GM18498 (cell line): ENCODE results near the gene CNTN5.
A peak's percentile ranks its signal among the peaks of the same experiment; 100 is the strongest.

Source experiments
- ATAC-seq: cut with Tn5 transposase; IDR thresholded peaks from one replicate; pipeline ENCODE4 v1.9.1; 2021; ENCODE audit warnings: mild to moderate bottlenecking, moderate library complexity; ENCODE audit not compliant: unreplicated experiment

Gene CNTN5

DNA sequence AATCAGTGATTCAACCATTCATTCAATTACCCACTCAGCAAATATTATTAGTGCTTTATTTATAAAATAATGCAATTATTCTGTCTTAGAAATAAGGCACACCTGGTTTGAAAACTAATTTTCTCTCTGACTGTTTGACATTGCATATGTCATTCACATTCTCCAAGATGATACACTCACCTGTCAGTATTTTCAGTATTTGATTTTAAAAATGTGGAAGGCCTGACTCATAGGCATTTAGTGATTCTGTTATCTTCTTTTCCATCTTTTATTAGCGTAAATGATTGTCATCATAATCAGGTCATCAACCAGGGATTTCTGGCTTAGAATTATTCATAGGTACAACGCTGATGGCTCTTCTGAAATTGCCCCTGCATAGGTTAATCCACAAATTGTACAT, 480.9 kb downstream of the CNTN5 start:
- ATAC-seq, result no peak

DNA sequence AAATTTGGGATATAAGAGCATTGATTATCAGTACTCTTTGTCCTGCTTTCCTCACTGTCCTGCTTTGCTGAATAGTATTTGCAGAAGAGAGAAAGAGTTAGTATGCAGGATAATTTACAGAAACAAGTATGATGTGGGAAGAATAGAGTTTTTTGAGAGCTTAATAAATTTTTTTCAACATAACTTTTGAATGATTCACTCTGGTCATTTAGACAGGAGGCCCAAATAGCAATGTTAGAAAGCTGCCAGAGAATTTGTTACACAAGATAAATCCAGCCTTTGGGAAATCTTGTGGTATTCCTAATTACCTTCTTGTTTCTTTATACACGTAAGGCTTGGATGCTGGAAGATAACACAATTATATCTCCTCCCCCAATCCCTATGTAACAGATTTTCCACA, 484.6 kb downstream of the CNTN5 start:
- ATAC-seq, result no peak

DNA sequence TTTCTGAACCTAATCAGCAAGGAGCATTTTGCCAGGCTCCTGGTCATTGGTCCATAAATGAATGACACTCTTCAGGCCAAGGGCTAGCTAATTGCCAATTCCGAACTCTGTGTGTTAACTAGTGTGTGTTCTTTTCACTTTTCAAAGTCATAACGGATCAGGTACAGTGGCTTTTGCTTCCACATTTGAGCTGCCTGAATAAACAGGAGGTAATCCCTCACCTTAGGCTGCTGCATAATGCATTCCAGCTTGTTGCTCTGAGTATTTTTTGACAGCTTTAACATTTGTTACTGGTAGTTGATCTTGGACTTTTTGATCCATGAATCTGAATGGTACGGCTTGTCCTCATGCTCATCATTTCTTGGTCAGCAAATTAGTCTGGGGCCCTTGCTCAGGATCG, 485.1 kb downstream of the CNTN5 start:
- ATAC-seq, result no peak

DNA sequence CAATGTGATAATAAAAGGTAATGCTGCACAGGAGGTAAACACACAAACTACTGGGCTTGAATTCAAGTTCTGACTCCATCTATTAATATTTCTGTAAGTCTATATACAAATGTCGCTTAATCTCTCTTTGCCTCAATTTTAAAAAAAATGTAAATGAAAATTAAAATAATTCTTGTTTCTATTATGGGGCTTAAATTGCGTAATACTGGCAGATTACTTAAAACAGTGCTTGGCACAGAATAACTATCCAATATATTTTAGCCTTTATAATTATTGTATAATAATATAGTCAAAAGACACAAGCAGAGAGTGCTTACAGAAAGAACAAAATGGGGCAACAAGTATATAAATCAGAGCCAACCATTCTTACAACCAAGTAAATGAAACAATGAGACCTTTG, 489.1 kb downstream of the CNTN5 start:
- no peak for ATAC-seq

DNA sequence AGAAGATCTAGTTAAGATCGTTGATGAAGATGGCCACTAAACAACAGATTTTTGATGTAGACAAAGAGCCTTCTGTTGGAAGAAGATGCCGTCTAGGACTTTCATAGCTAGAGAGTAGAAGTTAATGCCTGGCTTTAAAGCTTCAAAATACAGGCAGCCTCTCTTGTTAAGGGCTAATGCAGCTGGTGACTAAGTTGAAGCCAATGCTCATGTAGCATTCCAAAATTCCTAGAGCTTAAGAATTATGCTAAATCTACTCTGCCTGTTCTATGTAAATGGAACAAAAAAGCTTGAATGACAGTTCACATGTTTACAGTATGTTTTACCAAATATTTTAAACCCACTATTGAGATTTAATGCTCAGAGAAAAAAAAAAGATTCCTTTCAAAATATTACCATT, 492.6 kb downstream of the CNTN5 start:
- no peak for ATAC-seq

DNA sequence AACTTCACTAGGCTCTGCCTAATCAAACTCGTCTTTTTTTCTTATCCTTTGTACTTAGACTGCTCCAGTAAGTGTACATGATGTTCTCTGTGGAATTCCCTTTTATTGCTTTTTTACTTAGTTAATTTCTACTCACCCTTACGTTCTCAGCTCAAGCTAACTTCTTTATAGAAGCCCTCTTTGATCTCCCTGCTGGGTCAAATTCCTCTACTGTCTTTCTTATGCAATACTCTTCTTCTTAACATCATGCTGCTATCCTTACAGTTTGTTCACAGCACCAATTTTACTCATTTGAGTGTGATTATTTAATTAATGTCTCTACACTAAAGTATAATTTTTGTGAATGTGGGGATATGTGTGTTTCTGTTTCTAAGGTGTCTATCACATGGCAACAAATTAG, 498.3 kb downstream of the CNTN5 start:
- ATAC-seq, result no peak

DNA sequence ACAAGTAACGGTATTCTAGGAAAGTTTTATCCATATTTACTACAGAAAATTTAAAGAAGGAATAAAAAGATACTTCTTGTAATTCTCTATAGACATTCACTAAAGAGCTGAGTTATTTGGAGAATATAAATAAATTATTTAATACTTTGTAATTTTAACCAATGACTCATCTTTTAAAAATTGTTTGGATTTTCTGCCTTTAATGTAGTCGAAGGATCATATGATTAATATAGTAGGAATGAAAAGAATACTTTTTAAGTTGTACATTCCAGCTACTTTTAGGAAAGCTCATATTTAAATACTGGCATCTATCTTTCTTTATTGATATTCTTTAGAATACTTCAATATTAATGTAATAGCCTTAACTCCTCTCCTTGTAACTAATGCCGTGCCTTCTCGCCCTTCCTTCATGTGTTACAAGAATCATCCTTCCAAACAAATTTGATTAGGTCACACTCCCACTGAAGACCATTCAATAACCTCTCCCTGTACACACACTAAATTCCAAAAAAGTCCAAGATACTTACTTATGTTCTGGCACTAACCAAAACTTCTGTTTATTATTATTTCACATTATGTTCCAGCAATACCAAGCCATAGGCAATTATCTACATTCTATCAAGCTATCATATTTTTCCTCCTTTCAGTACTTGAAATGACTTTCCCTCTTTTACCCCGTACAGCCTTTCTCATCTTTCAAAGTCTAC, 501.9 kb downstream of the CNTN5 start:
- ATAC-seq, result no peak

DNA sequence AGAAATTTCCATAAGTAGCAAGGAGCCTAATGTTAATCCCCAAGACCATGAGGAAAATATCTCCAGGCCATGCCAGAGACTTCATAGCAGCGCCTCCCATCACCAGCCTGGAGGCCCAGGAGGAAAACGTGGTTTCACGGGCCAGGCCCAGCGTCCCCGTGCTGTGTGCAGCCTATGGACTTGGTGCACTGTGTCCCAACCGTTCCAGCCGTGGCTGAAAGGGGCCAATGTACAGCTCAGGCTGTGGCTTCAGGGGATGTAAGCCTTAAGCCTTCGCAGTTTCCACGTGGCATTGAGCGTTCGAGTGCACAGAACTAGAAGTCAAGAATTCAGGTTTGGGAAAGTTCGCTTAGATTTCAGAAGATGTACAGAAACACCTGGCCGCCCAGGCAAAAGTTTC, 510.7 kb downstream of the CNTN5 start:
- ATAC-seq, result no peak

DNA sequence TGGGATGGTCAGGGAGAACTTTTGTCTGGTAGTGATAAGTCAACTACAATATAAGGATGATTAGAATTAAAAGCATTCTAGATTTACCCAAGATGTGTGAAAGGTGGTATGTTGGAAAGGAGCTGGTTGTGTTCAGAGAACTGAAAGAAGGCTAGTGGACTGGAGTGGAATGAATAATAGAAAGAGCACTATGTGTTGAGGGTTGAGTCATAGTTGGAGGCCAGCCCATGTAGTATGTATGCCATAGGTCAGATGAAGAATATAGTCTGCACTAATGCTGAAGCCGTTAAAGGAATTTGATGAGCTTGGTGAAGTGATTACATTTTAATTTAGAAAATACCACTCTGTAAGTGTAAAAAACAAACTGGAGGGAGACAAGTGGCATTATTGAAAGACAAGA, 514.1 kb downstream of the CNTN5 start:
- ATAC-seq, result peak; percentile 70

DNA sequence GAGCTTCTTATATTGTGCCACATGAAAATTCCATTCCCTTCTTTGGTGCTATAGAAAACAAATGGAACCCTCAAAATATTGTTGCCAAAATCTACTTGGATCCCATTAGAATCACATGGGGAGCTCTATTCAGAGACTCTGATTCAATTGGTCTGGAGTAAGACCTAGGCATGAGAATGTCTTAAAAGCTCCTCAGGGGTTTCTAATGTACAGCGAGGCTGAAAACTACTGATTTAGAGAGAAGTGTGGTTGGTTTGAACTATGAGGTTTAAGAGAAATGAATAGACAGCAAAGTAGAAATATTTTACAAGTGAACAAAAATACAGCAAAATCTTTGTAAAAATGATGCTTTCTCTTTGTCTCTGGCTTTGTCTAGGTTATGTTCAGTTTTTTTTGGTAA, 514.7 kb downstream of the CNTN5 start:
- ATAC-seq, result peak; percentile 60

DNA sequence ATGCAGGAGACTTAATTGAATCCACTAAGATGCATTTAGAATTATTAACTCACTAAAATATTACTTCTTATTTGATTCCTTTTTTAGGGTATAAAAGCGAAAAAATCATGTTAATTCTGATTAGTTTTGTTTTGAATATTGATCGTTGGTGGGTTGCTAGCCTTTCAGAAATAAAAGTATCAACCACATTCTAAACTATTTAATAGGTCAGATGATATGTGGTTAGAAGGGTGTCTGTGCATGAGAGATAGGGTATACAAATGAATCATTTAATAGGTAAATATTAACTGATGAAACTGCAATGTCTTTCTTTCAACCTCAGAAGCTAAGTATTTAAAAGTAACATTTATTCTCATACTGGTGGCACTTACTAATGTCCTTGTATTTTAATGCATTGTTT, 515.1 kb downstream of the CNTN5 start:
- ATAC-seq, result peak; percentile 72

DNA sequence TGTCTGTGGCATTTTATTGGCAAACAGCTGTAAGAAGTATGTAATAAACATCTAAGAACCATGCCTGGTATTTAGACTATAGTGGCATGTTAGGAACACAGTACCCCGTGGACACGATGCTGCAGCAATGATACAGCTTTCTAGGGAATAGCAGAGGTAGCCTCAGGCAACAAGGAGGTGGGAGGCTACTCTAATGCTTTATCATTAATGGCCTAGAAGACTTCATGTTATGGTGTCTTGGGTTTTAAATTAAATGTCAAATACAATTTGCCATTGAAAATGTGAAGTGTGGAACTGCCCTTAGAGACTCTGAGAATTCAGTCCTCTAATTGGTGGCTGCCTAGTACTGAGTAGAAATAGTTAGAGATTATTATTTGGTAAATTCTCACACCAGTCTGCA, 516.9 kb downstream of the CNTN5 start:
- no peak for ATAC-seq

DNA sequence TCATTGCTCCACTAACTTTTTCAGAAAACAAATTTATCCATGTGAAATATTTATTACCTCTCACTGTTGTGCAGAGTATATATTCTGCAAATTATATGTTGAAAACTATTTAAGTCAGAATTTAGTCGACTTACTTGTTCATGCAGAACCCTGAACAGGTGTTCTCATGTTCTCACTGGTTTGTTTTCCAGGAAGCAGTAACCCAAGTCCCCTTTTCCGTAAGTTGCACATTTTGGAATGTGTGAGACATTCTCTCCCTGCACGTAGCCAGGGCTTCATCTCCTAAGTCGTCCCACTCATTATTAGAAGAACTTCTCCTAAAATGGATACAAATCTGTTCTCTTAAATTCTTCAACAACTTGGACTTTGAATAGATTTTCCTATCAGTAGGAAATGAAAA, 524.9 kb downstream of the CNTN5 start:
- no peak for ATAC-seq

DNA sequence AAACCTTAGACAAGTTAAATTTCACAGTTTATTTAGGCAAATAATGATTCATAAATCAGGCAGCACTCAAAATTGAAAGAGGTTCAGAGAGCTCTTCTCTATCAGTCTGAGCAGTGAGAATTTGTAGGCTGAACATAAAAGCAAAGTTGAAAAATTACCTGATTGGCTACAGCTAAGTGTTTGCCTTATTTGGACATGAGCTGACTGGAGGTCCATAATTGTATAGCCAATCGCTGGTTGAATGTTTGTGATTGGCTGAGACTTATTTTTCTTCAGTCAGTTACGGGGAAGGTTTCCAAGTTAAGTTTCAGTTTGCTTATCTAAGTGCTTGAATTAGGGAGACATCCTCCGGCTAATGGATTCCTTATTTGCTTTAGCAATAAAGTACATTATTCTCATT, 527.5 kb downstream of the CNTN5 start:
- no peak for ATAC-seq

DNA sequence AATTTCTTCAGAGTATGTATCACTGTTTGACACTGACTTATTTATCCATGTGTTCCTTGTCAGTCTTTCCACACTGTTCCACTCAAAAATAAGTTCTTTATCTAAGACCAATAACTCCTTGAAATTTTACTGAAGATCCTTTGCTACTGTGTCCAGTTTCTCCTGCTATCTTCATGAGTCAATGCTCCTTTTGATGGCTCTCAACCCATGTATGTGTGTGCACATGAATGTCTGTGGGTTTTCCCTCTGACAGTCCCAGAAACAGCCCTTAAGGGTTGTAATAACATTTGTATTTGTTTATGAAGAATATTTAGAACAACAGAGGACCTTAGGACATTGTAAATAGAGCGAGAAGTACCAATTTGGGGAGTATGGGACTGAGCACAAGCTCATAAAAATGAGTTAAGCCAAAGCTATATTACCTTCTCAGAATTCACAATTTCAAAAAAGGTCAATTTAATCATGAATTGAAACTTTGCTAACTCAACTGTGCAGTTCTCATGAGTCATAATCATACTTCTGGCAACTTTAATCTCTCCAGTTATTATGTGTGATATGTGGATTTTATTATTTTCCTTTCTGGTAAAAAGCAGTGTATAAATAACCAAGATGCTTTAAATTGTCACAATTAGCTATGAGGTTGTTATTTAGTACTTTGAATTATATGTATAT, 533.6 kb downstream of the CNTN5 start:
- no peak for ATAC-seq

DNA sequence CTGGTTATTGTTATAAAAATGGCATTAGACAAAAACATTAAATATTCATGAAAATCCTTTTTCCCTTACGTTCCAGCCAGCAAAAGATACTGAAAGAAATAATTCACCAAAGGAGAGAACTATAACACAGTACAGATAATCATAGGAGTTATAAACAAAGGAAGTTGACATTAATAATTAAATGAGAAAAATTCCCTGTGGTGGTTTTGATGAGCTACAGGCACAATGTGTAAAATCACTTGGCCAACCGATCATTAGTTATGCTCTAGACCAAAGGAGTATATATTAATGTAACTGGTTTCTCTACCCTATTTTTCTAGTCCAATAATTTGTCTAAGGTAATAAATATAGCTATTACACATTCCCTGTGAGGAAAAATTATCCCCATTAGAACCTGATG, 534.7 kb downstream of the CNTN5 start:
- no peak for ATAC-seq

DNA sequence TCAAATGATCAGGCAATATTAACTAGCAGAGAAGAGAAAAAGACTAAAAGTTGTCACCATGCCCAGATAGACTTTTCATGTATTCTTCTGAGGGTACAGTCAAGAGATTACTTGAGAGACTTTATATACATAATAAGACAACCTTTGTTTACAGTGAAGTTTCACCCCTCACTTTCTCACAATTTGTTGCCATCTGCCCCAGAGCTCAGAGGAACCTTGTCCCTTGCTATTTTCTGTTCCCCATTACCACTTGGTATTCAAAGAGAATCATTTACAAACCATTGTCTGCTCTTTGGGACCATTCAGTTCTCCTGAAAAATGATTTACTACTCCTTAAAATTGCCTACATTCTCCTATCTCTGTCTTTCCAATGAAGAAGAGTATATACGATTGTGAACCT, 544.6 kb downstream of the CNTN5 start:
- ATAC-seq, result peak; percentile 52

DNA sequence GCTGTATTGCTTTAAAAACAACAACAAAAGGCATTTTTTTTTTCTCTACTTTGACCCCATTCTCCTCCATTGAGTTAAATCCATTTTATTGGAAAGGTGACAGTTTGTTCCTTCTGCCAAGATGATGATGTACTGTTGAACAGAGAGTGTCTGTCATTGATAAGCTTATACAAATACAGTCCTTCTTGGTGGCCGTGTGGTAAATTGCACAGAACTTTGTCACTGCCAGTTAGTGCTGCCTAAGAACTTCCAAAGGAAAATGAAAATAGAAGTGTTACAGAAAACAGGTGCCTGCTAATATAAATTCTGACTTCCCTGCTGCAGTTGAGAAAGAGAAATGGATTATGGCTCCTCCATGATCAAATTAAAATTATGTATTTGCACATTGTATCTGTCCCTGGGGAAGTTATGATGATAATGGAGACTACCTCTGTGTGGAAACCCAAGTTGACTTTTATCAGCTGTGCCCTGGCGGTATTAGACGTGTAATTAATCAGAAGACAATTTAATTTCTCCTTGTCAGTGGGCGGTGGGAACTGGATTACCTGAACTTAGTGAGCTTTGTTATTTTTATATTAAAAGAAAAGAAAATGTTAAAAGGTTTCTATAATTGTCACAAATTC, 546.7 kb downstream of the CNTN5 start:
- no peak for ATAC-seq

DNA sequence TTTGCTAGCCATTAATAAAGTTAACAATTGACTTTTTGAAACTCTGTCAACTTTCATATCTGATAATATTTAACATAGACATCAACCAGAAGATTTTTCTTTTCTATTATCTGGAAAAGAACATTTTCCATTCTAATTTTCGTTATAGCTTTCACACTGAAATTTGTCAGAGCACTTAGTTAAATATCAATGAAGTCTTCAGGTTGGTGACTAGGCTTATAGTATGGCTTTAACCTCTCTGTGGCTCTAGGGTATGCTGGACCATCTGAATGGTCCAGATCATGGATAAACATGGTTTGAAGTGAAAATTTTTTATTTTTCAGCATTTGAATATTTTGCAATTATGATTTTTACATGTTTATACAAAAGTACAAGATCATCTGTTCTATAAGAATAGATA, 548.1 kb downstream of the CNTN5 start:
- ATAC-seq, result no peak

DNA sequence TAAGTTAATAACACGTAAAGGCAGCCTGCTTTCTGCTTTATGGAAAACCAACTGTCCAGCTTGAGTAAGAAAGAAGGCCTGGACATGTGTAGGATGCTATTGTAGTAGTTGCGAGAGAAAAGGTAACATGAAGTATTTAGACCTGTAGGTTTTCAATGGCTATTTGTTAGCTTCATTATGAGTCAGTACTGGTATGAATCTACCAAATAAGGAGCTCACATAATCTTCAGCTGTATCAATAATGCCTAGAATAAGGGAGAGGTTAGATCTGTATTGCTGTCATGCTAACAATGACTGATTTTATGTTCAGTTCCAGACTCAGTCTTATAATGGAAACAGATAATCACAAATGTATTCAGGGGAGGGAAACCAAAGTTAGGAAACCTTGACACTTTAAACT, 550.3 kb downstream of the CNTN5 start:
- peak; percentile 60 for ATAC-seq

DNA sequence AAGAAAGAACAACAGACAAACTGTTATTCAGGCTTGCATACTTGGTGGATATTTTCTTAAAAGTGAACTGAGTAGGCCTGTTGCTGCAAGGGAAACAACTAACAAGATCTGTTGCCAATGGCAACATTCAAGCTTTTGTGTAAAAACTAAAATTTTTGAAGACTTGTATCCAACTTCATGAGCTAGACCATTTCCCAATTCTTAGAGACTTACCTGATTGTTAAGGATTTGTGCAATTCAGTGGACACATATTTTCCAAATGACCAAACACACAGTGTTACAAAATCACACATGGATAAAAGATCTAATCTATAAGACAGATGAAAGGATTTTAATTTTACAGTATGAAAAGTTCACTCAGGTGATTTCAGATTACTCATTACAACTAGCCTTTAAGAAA, 564.1 kb downstream of the CNTN5 start:
- no peak for ATAC-seq

DNA sequence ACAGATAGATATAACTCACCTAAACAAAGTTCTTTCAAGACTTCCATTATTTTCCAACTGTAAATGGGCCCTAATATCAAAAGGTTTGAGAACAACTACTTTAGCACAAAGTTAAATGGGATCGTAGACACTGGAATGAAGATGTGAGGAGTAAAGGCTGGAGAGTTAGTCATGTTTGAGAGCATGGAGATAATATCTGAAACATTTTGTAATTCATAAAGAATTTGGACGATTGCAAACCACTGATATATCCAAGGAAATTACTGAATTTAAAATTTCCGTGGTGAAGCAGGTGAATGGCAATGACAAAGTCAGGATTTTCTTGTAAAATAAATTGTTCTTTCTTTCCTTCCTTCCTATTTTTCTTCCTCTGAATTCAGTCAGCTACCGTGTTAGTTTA, 564.9 kb downstream of the CNTN5 start:
- no peak for ATAC-seq
